GM23338 (cell line): ENCODE measurements around the gene SNRPB2.

ENCODE experiments used
- CREB1 ChIP-seq: fragments of 250-450 bp; sonication (Bioruptor Pico); IDR thresholded peaks from 2 replicates; pipeline ENCODE4 v1.5.0; 2020; ENCODE audit warnings: low read depth, mild to moderate bottlenecking, moderate library complexity
- CTCF ChIP-seq, 2 experiments: fragments of 200-600 bp in 1 of 2; sonication (generic) in 1 of 2; conservative IDR thresholded peaks; 2 replicates each; pipeline versions ENCODE4 v1.5.1 to v1.6.1; 2016 to 2017; ENCODE audit warnings: antibody characterized with exemption in 2 of 2, low read depth in 2 of 2, mild to moderate bottlenecking in 2 of 2, moderate library complexity in 1 of 2
- ETS1 ChIP-seq: IDR thresholded peaks from 2 replicates; pipeline ENCODE4 v1.6.1; 2016; ENCODE audit warnings: antibody characterized with exemption
- EZH2 ChIP-seq: fragments of 200-600 bp; sonication (generic); IDR thresholded peaks from one replicate; pipeline ENCODE4 v1.8.0; 2017; ENCODE audit warnings: antibody characterized with exemption, mild to moderate bottlenecking, low read depth; ENCODE audit not compliant: unreplicated experiment
- EZH2phosphoT487 ChIP-seq: fragments of 200-600 bp; sonication (generic); IDR thresholded peaks from one replicate; pipeline ENCODE4 v1.8.1; 2018; ENCODE audit warnings: antibody characterized with exemption; ENCODE audit not compliant: unreplicated experiment
- POLR2AphosphoS5 ChIP-seq: IDR thresholded peaks from 2 replicates; pipeline ENCODE4 v1.6.1; 2016; ENCODE audit warnings: antibody characterized with exemption, low read depth
- TF ChIP-seq, protein P1 (sequence below): IDR thresholded peaks from one replicate; pipeline ENCODE4 v1.6.1; 2018; ENCODE audit warnings: antibody characterized with exemption; ENCODE audit not compliant: unreplicated experiment

GRCh38 chr20:16775961-16776360 lies 46.1 kb downstream of the SNRPB2 start:
- no peak for TF ChIP-seq CTCF (conservative IDR thresholded peaks at IDR 0.05; ENCODE audit: low read depth in 2 of 2)
- no peak for TF ChIP-seq CREB1 (CRISPR knock-in tag)
- no peak for TF ChIP-seq EZH2
- TF ChIP-seq, protein P1, sequence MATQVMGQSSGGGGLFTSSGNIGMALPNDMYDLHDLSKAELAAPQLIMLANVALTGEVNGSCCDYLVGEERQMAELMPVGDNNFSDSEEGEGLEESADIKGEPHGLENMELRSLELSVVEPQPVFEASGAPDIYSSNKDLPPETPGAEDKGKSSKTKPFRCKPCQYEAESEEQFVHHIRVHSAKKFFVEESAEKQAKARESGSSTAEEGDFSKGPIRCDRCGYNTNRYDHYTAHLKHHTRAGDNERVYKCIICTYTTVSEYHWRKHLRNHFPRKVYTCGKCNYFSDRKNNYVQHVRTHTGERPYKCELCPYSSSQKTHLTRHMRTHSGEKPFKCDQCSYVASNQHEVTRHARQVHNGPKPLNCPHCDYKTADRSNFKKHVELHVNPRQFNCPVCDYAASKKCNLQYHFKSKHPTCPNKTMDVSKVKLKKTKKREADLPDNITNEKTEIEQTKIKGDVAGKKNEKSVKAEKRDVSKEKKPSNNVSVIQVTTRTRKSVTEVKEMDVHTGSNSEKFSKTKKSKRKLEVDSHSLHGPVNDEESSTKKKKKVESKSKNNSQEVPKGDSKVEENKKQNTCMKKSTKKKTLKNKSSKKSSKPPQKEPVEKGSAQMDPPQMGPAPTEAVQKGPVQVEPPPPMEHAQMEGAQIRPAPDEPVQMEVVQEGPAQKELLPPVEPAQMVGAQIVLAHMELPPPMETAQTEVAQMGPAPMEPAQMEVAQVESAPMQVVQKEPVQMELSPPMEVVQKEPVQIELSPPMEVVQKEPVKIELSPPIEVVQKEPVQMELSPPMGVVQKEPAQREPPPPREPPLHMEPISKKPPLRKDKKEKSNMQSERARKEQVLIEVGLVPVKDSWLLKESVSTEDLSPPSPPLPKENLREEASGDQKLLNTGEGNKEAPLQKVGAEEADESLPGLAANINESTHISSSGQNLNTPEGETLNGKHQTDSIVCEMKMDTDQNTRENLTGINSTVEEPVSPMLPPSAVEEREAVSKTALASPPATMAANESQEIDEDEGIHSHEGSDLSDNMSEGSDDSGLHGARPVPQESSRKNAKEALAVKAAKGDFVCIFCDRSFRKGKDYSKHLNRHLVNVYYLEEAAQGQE = no peak
- TF ChIP-seq POLR2AphosphoS5 = no peak
- no peak for TF ChIP-seq EZH2phosphoT487
- TF ChIP-seq ETS1 = no peak
